Sigmoid colon (tissue), 4 donors: Measurements from ENCODE around the gene ZNF593OS.

ENCODE experiments used
- CTCF ChIP-seq, 4 experiments: fragments of 450-650 bp in 3 of 4; fragments of 200-600 bp in 1 of 4; IDR thresholded peaks; one replicate each; pipeline ENCODE4 v1.5.1; 2016 to 2019; ENCODE audit warnings: antibody characterized with exemption in 4 of 4, mild to moderate bottlenecking in 3 of 4, moderate library complexity in 2 of 4
- EP300 ChIP-seq, 4 donors: sonication (generic); formaldehyde crosslinking; IDR thresholded peaks; one replicate each; pipeline ENCODE4 v1.6.1; 2017; ENCODE audit warnings: antibody characterized with exemption in 4 of 4
- POLR2A ChIP-seq, 2 donors: fragments of 450-650 bp; IDR thresholded peaks; one replicate each; pipeline ENCODE4 v1.6.1; 2016; ENCODE audit warnings: antibody characterized with exemption in 2 of 2, mild to moderate bottlenecking in 2 of 2, moderate library complexity in 2 of 2
- POLR2AphosphoS5 ChIP-seq, 4 donors: sonication (generic); formaldehyde crosslinking; IDR thresholded peaks; one replicate each; pipeline ENCODE4 v1.6.1; 2017; ENCODE audit warnings: antibody characterized with exemption in 4 of 4

DNA sequence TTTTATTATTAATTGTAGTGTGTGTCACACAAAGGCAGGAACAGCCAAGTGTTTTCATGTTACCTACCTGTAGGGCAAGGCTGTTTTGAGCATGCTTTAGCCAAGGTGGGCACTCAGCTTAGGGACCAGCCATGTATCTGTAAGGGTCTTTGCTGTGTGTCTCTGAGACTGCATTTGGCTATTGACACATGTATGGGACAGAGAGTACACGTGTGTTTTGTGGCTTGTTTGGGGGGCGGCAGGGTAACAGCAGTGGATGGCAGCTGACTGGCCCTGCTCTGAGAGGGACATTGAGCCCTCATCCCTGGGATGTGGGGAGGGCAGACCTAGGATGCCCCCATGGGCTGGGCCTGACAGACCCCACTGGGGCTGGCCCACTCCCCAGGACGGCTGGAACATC is 25.7 kb upstream of the ZNF593OS start:
- TF ChIP-seq POLR2A (IDR thresholded peaks at IDR 0.05) (no peak), CTCF (IDR thresholded peaks at IDR 0.05) (no peak), EP300 (IDR thresholded peaks at IDR 0.05) (no peak), POLR2AphosphoS5 (IDR thresholded peaks at IDR 0.05) (no peak)
